GM23338 (cell line): ENCODE results near the gene LOXHD1. TPM values are rescaled to one million over a fixed set of nuclear protein-coding genes. Genes with fewer than 3 reads are reported as not detected.

ENCODE experiments used
- ATAC-seq: fragments of 200-7000 bp; cut with Tn5 transposase; 3 replicates; pipeline ENCODE4 v1.9.1; 2020
- DNase-seq: peaks from one replicate; pipeline ENCODE4 v3.0.0-alpha.2; 2015; ENCODE audit warnings: low spot score
- H2AFZ ChIP-seq: fragments of 200-600 bp; sonication (generic); 2 replicates; pipeline ENCODE4 v1.8.0; 2016; ENCODE audit warnings: antibody characterized with exemption, mild to moderate bottlenecking, moderate library complexity
- H3F3A ChIP-seq: fragments of 200-600 bp; sonication (generic); replicated peaks from 2 replicates; pipeline ENCODE4 v1.8.0; 2017; ENCODE audit warnings: antibody characterized with exemption, mixed run types, low read depth
- H3K27ac ChIP-seq: fragments of 200-600 bp; sonication (generic); 2 replicates; pipeline ENCODE4 v1.6.1; 2016; ENCODE audit warnings: low read depth
- H3K27me3 ChIP-seq: fragments of 200-600 bp; sonication (generic); 2 replicates; pipeline ENCODE4 v1.8.0; 2016; ENCODE audit warnings: mild to moderate bottlenecking, mixed run types, moderate library complexity; ENCODE audit not compliant: insufficient read depth
- H3K36me3 ChIP-seq: fragments of 200-600 bp; sonication (generic); 2 replicates; pipeline ENCODE4 v1.8.0; 2016; ENCODE audit warnings: mild to moderate bottlenecking; ENCODE audit not compliant: insufficient read depth
- H3K4me1 ChIP-seq: fragments of 200-600 bp; sonication (generic); 2 replicates; pipeline ENCODE4 v1.8.0; 2016; ENCODE audit warnings: mild to moderate bottlenecking, moderate library complexity; ENCODE audit not compliant: insufficient read depth
- H3K4me2 ChIP-seq: fragments of 200-600 bp; sonication (generic); 2 replicates; pipeline ENCODE4 v1.7.1; 2017; ENCODE audit warnings: mixed run types
- H3K4me3 ChIP-seq: fragments of 200-600 bp; sonication (generic); 2 replicates; pipeline ENCODE4 v1.6.1; 2016; ENCODE audit warnings: mixed run types
- H3K79me2 ChIP-seq: fragments of 200-600 bp; sonication (generic); replicated peaks from 2 replicates; pipeline ENCODE4 v1.8.0; 2017; ENCODE audit warnings: mild to moderate bottlenecking; ENCODE audit not compliant: insufficient read depth
- H3K9me2 ChIP-seq: fragments of 200-600 bp; sonication (generic); 2 replicates; pipeline ENCODE4 v1.8.0; 2017; ENCODE audit not compliant: insufficient read depth
- H4K20me1 ChIP-seq: fragments of 200-600 bp; sonication (generic); replicated peaks from 2 replicates; pipeline ENCODE4 v1.8.0; 2017; ENCODE audit warnings: mild to moderate bottlenecking; ENCODE audit not compliant: insufficient read depth
- H3K27ac Mint-ChIP-seq: 2 replicates; pipeline ENCODE4 v1.8.0; 2020; ENCODE audit warnings: inconsistent platforms, mild to moderate bottlenecking, moderate library complexity, mixed read lengths
- H3K27me3 Mint-ChIP-seq: 3 replicates; pipeline ENCODE4 v1.8.0; 2022; ENCODE audit warnings: low read depth, mild to moderate bottlenecking, moderate library complexity, mixed read lengths, inconsistent platforms; ENCODE audit not compliant: insufficient read depth, poor library complexity
- H3K36me3 Mint-ChIP-seq: 3 replicates; pipeline ENCODE4 v1.8.0; 2021; ENCODE audit warnings: low read depth, mild to moderate bottlenecking, inconsistent platforms, moderate library complexity, mixed read lengths
- H3K4me1 Mint-ChIP-seq: 3 replicates; pipeline ENCODE4 v1.8.0; 2020; ENCODE audit warnings: mild to moderate bottlenecking, inconsistent platforms, mixed read lengths
- H3K4me3 Mint-ChIP-seq: 3 replicates; pipeline ENCODE4 v1.8.0; 2021; ENCODE audit warnings: moderate library complexity, mild to moderate bottlenecking, inconsistent platforms, mixed read lengths
- H3K9me3 Mint-ChIP-seq: 3 replicates; pipeline ENCODE4 v1.8.0; 2020; ENCODE audit warnings: moderate library complexity, mild to moderate bottlenecking, inconsistent platforms, mixed read lengths
- CREB1 ChIP-seq: fragments of 250-450 bp; sonication (Bioruptor Pico); IDR thresholded peaks from 2 replicates; pipeline ENCODE4 v1.5.0; 2020; ENCODE audit warnings: low read depth, mild to moderate bottlenecking, moderate library complexity
- CTCF ChIP-seq, 2 experiments: fragments of 200-600 bp in 1 of 2; sonication (generic) in 1 of 2; conservative IDR thresholded peaks; 2 replicates each; pipeline versions ENCODE4 v1.5.1 to v1.6.1; 2016 to 2017; ENCODE audit warnings: antibody characterized with exemption in 2 of 2, low read depth in 2 of 2, mild to moderate bottlenecking in 2 of 2, moderate library complexity in 1 of 2
- ETS1 ChIP-seq: IDR thresholded peaks from 2 replicates; pipeline ENCODE4 v1.6.1; 2016; ENCODE audit warnings: antibody characterized with exemption
- EZH2 ChIP-seq: fragments of 200-600 bp; sonication (generic); IDR thresholded peaks from one replicate; pipeline ENCODE4 v1.8.0; 2017; ENCODE audit warnings: antibody characterized with exemption, mild to moderate bottlenecking, low read depth; ENCODE audit not compliant: unreplicated experiment
- EZH2phosphoT487 ChIP-seq: fragments of 200-600 bp; sonication (generic); IDR thresholded peaks from one replicate; pipeline ENCODE4 v1.8.1; 2018; ENCODE audit warnings: antibody characterized with exemption; ENCODE audit not compliant: unreplicated experiment
- JUNB ChIP-seq: IDR thresholded peaks from one replicate; pipeline ENCODE4 v1.6.1; 2016; ENCODE audit warnings: antibody characterized with exemption; ENCODE audit not compliant: unreplicated experiment
- NANOG ChIP-seq: IDR thresholded peaks from 2 replicates; pipeline ENCODE4 v1.6.1; 2016; ENCODE audit warnings: antibody characterized with exemption, borderline replicate concordance
- POLR2AphosphoS5 ChIP-seq: IDR thresholded peaks from 2 replicates; pipeline ENCODE4 v1.6.1; 2016; ENCODE audit warnings: antibody characterized with exemption, low read depth
- REST ChIP-seq: IDR thresholded peaks from one replicate; pipeline ENCODE4 v1.6.1; 2018; ENCODE audit warnings: antibody characterized with exemption; ENCODE audit not compliant: unreplicated experiment
- STAT1 ChIP-seq: IDR thresholded peaks from one replicate; pipeline ENCODE4 v1.6.1; 2016; ENCODE audit warnings: antibody characterized with exemption; ENCODE audit not compliant: unreplicated experiment
- ZNF114 ChIP-seq: fragments of 250-450 bp; sonication (Bioruptor Pico); IDR thresholded peaks from 2 replicates; pipeline ENCODE4 v1.5.0; 2020; ENCODE audit warnings: mild to moderate bottlenecking, moderate library complexity
- ZNF331 ChIP-seq: fragments of 250-450 bp; sonication (Bioruptor Pico); IDR thresholded peaks from 2 replicates; pipeline ENCODE4 v1.5.0; 2020; ENCODE audit warnings: low read depth, mild to moderate bottlenecking, moderate library complexity
- ZNF462 ChIP-seq: fragments of 250-450 bp; sonication (Bioruptor Pico); IDR thresholded peaks from 2 replicates; pipeline ENCODE4 v1.5.0; 2020; ENCODE audit warnings: mild to moderate bottlenecking, moderate library complexity
- polyA plus RNA-seq: library from polyadenylated mRNA; unstranded; fragments of >200 nt; fragmentation: Nextera tagmentation; extraction: Ambion mirVana; gene quantifications from 2 replicates; pipeline ENCODE4 v1.2.1, GENCODE V29; 2016
- total RNA-seq: library from RNA; depleted of rRNA; stranded (reverse); fragments of >200 nt; shearing (Covaris generic); gene quantifications from 2 replicates; pipeline ENCODE4 v1.2.3, GENCODE V29; 2014

LOXHD1 gene
- total and polyA plus RNA-seq, 2 experiments from 2014 or later: 0.17 TPM; not detected in 1

GRCh38 chr18:46627136-46627535 is 29.9 kb downstream of the LOXHD1 start:
- no peaks in the 10 kb centered on the region for H3K79me2 ChIP-seq
- H4K20me1 ChIP-seq: no peaks in the 10 kb centered on the region
- H3K9me2 ChIP-seq: no peaks in the 10 kb centered on the region; the same call in 1 of the 2 replicates
- no peaks in the 10 kb centered on the region for H3K27me3 ChIP-seq
- H2AFZ ChIP-seq: no peak overlapping the region
- TF ChIP-seq EZH2phosphoT487 (no peak), REST (no peak), ZNF331 (CRISPR knock-in tag) (no peak), CTCF (conservative IDR thresholded peaks at IDR 0.05; ENCODE audit: low read depth in 2 of 2) (no peak), JUNB (no peak), ETS1 (no peak), EZH2 (no peak), CREB1 (CRISPR knock-in tag) (no peak), NANOG (no peak), POLR2AphosphoS5 (no peak), ZNF114 (CRISPR knock-in tag) (no peak), STAT1 (no peak), ZNF462 (no peak)
- no peaks in the 10 kb centered on the region for H3K36me3 Mint-ChIP-seq
- no peaks in the 10 kb centered on the region for H3K9me3 Mint-ChIP-seq
- H3K36me3 ChIP-seq: no peaks in the 10 kb centered on the region
- no peak overlapping the region for H3K27ac Mint-ChIP-seq
- H3K4me1 ChIP-seq: no peaks in the 10 kb centered on the region
- H3K4me3 ChIP-seq: no peak overlapping the region
- no peaks in the 10 kb centered on the region for H3F3A ChIP-seq
- ATAC-seq (no peak), DNase-seq (no peak)
- H3K4me2 ChIP-seq: no peak overlapping the region
- H3K27me3 Mint-ChIP-seq: peaks cover 3% of the 10 kb centered on the region
- H3K27ac ChIP-seq: no peak overlapping the region
- no peak overlapping the region for H3K4me3 Mint-ChIP-seq
- no peaks in the 10 kb centered on the region for H3K4me1 Mint-ChIP-seq
